Activated CD4-positive, alpha-beta T cell treated with anti-CD3 and anti-CD28 coated beads for 24 hours (primary cell): ENCODE data around the gene C12orf56.
"Not testable (repeated sequence)": the region's sequence is repeated elsewhere in the genome, so short reads cannot be mapped to it uniquely, and the experiment has no call there.

Experiments used
- DNase-seq, 2 donors: peaks; one replicate each; pipeline ENCODE4 v3.0.0-alpha.2; 2020; ENCODE audit warnings: low read depth in 2 of 2

The C12orf56 gene

GRCh38 chr12:64232196-64232595 is 158.4 kb downstream of the C12orf56 start:
- no peak for DNase-seq

- DNase-seq, result no peak
Observed at GRCh38 chr12:64229796-64230195, 160.8 kb downstream of the C12orf56 start.

- DNase-seq, result no peak
Observed at GRCh38 chr12:64229240-64229639, 161.3 kb downstream of the C12orf56 start.

- no peak for DNase-seq
Observed at GRCh38 chr12:64225626-64226025, 164.9 kb downstream of the C12orf56 start.

GRCh38 chr12:64222009-64222765 is 168.4 kb downstream of the C12orf56 start, which contains the start of gene KICS2:
Gene KICS2, minus strand, starts transcription at chr12:64222296. Its CDS starts 59 bp downstream, at chr12:64222237.
- DNase-seq, result peak; percentile 81

- peak; percentile 44 for DNase-seq
Observed at GRCh38 chr12:64221651-64222008, 168.9 kb downstream of the C12orf56 start.

- DNase-seq, result no peak
Observed at GRCh38 chr12:64220046-64220445, 170.5 kb downstream of the C12orf56 start.

GRCh38 chr12:64219145-64219544 is 171.4 kb downstream of the C12orf56 start:
- no peak for DNase-seq

- no peak for DNase-seq
Observed at GRCh38 chr12:64218597-64218996, 172.0 kb downstream of the C12orf56 start.

- not testable (repeated sequence) for DNase-seq
Observed at GRCh38 chr12:64217643-64218042, 172.9 kb downstream of the C12orf56 start.

GRCh38 chr12:64216239-64216638 is 174.3 kb downstream of the C12orf56 start:
- no peak for DNase-seq
